Thoracic aorta (tissue), 2 donors: ENCODE data around the gene CAGE1. TPM values are rescaled to one million over a fixed set of nuclear protein-coding genes. Genes with fewer than 3 reads are reported as not detected.
"Not testable (repeated sequence)": the region's sequence is repeated elsewhere in the genome, so short reads cannot be mapped to it uniquely, and the experiment has no call there.

Experiments
- ATAC-seq: fragments of 150-250 bp; one replicate; pipeline ENCODE4 v1.8.0; 2017; ENCODE audit warnings: low read depth; ENCODE audit not compliant: insufficient number of reproducible peaks, low FRiP score
- DNase-seq: peaks from one replicate; pipeline ENCODE4 v3.0.0-alpha.2; 2020; ENCODE audit warnings: low spot score
- H3K27ac ChIP-seq, 2 donors: fragments of 200-600 bp; sonication (generic); 1 replicate in 1 of 2; 2 replicates in 1 of 2; pipeline ENCODE4 v1.5.1; 2016; ENCODE audit warnings: mild to moderate bottlenecking in 2 of 2, moderate library complexity in 2 of 2
- H3K27me3 ChIP-seq: fragments of 200-600 bp; sonication (generic); replicated peaks from 2 replicates; pipeline ENCODE4 v1.6.0; 2016; ENCODE audit warnings: mild to moderate bottlenecking; ENCODE audit not compliant: insufficient read depth
- H3K36me3 ChIP-seq: fragments of 200-600 bp; sonication (generic); one replicate; pipeline ENCODE4 v1.5.1; 2016
- H3K4me1 ChIP-seq, 2 donors: fragments of 200-600 bp; sonication (generic); 1 replicate in 1 of 2; 2 replicates in 1 of 2; pipeline versions ENCODE4 v1.5.1 to v1.6.0; 2016; ENCODE audit warnings: low read depth in 2 of 2, mild to moderate bottlenecking in 1 of 2; ENCODE audit not compliant: control insufficient read depth in 1 of 2
- H3K4me3 ChIP-seq: fragments of 200-600 bp; sonication (generic); 2 replicates; pipeline ENCODE4 v1.5.1; 2016; ENCODE audit warnings: mild to moderate bottlenecking
- H3K9me3 ChIP-seq: fragments of 200-600 bp; sonication (generic); 2 replicates; pipeline ENCODE4 v1.5.1; 2016
- CTCF ChIP-seq: fragments of 200-600 bp; sonication (generic); IDR thresholded peaks from one replicate; pipeline ENCODE4 v1.5.1; 2019; ENCODE audit warnings: antibody characterized with exemption
- total RNA-seq, 2 donors: library from RNA; depleted of rRNA; stranded (reverse); fragments of >200 nt; gene quantifications; one replicate each; pipeline versions ENCODE4 v1.1.0 to v1.2.3, GENCODE V29; 2016

The CAGE1 gene
- total RNA-seq, 2 donors from 2014 or later = not detected

- no peak overlapping the region for H3K4me3 ChIP-seq
- H3K36me3 ChIP-seq = no peaks in the 10 kb centered on the region
- no peak for ATAC-seq
- DNase-seq = no peak
- no peak overlapping the region for H3K27ac ChIP-seq
- H3K4me1 ChIP-seq = no peaks in the 10 kb centered on the region
- H3K9me3 ChIP-seq = no peaks in the 10 kb centered on the region
- TF ChIP-seq CTCF = no peak
- H3K27me3 ChIP-seq = no peaks in the 10 kb centered on the region
Observed at GRCh38 chr6:7378740-7379139, 10.8 kb downstream of the CAGE1 start.

GRCh38 chr6:7377961-7378360 lies 11.6 kb downstream of the CAGE1 start:
- no peak for DNase-seq
- Histone ChIP-seq H3K27me3 (no peaks in the 10 kb centered on the region), H3K9me3 (no peaks in the 10 kb centered on the region), H3K27ac (no peak overlapping the region), H3K36me3 (no peaks in the 10 kb centered on the region), H3K4me3 (no peak overlapping the region), H3K4me1 (no peaks in the 10 kb centered on the region)
- ATAC-seq = no peak
- TF ChIP-seq CTCF = no peak

- no peaks in the 10 kb centered on the region for H3K27me3 ChIP-seq
- H3K4me3 ChIP-seq = no peak overlapping the region
- no peaks in the 10 kb centered on the region for H3K4me1 ChIP-seq
- no peaks in the 10 kb centered on the region for H3K9me3 ChIP-seq
- ATAC-seq = no peak
- no peaks in the 10 kb centered on the region for H3K36me3 ChIP-seq
- H3K27ac ChIP-seq = no peak overlapping the region
- DNase-seq = no peak
- no peak for TF ChIP-seq CTCF
Observed at GRCh38 chr6:7373739-7374138, 15.8 kb downstream of the CAGE1 start.

- no peak for ATAC-seq
- TF ChIP-seq CTCF = no peak
- Histone ChIP-seq H3K4me3 (no peak overlapping the region), H3K9me3 (no peaks in the 10 kb centered on the region), H3K4me1 (no peaks in the 10 kb centered on the region), H3K27me3 (no peaks in the 10 kb centered on the region), H3K36me3 (no peaks in the 10 kb centered on the region), H3K27ac (no peak overlapping the region)
- no peak for DNase-seq
Observed at GRCh38 chr6:7367408-7367807, 22.1 kb downstream of the CAGE1 start.

- not testable (repeated sequence) for DNase-seq, H3K4me3 ChIP-seq, H3K9me3 ChIP-seq, ATAC-seq, H3K27ac ChIP-seq, H3K36me3 ChIP-seq, H3K4me1 ChIP-seq, H3K27me3 ChIP-seq
Observed at GRCh38 chr6:7351916-7352315, 37.6 kb downstream of the CAGE1 start.

- not testable (repeated sequence) for H3K4me3 ChIP-seq, ATAC-seq, H3K4me1 ChIP-seq, H3K36me3 ChIP-seq, H3K9me3 ChIP-seq, H3K27me3 ChIP-seq, DNase-seq, H3K27ac ChIP-seq
Observed at GRCh38 chr6:7350591-7350990, 39.0 kb downstream of the CAGE1 start.

GRCh38 chr6:7347551-7347997 lies 42.0 kb downstream of the CAGE1 start:
- not testable (repeated sequence) for H3K27me3 ChIP-seq, DNase-seq, ATAC-seq, H3K9me3 ChIP-seq, H3K27ac ChIP-seq, H3K4me1 ChIP-seq, H3K4me3 ChIP-seq, H3K36me3 ChIP-seq

- ATAC-seq = not testable (repeated sequence)
Observed at GRCh38 chr6:7344773-7345450, 44.6 kb downstream of the CAGE1 start.

More at GRCh38 chr6:7344773-7345450, 44.6 kb downstream of the CAGE1 start:
- not testable (repeated sequence) for H3K9me3 ChIP-seq, H3K4me1 ChIP-seq, H3K4me3 ChIP-seq, H3K27me3 ChIP-seq, H3K27ac ChIP-seq, DNase-seq, H3K36me3 ChIP-seq
